IPS DF 6.9 (cell line): Measurements from ENCODE around the gene ARID3C.

ENCODE experiments used
- DNase-seq: peaks from one replicate; pipeline ENCODE4 v3.0.0-alpha.2; 2013; ENCODE audit warnings: low read depth, low spot score
- H3K27ac ChIP-seq: one replicate; pipeline ENCODE4 v1.5.1; 2013; ENCODE audit warnings: low read length, control low read depth
- H3K27me3 ChIP-seq: 2 replicates; pipeline ENCODE4 v1.6.1; 2013; ENCODE audit warnings: mild to moderate bottlenecking, low read length; ENCODE audit not compliant: control insufficient read depth, insufficient read depth
- H3K36me3 ChIP-seq: 2 replicates; pipeline ENCODE4 v1.6.1; 2013; ENCODE audit warnings: low read length; ENCODE audit not compliant: control insufficient read depth, insufficient read depth
- H3K4me1 ChIP-seq: 2 replicates; pipeline ENCODE4 v1.6.1; 2013; ENCODE audit warnings: low read length; ENCODE audit not compliant: control insufficient read depth, insufficient read depth
- H3K4me3 ChIP-seq: 2 replicates; pipeline ENCODE4 v1.5.1; 2013; ENCODE audit warnings: mild to moderate bottlenecking, low read length
- H3K9me3 ChIP-seq: 2 replicates; pipeline ENCODE4 v1.6.1; 2013; ENCODE audit warnings: low read length, inconsistent platforms; ENCODE audit not compliant: control insufficient read depth, insufficient read depth
- WGBS: extraction: QIAGEN DNeasy Blood & Tissue Kit; methylation state at CpG from one replicate; pipeline ENCODE4 v1.1.7; 2013; ENCODE audit warnings: mixed read lengths, missing lambda C conversion rate; ENCODE audit not compliant: insufficient read length, insufficient coverage; 5-methylcytosine and 5-hydroxymethylcytosine counted together

The ARID3C gene

GRCh38 chr9:34627716-34628655 is 880 bp downstream of the ARID3C start:
- Histone ChIP-seq H3K27me3 (peaks cover 64% of the 10 kb centered on the region), H3K4me3 (no peak overlapping the region), H3K36me3 (no peaks in the 10 kb centered on the region), H3K9me3 (no peaks in the 10 kb centered on the region), H3K27ac (no peak overlapping the region), H3K4me1 (no peaks in the 10 kb centered on the region)
- no peak for DNase-seq
- WGBS = no CpG with 5 or more reads among the region's 20 CpGs

DNA sequence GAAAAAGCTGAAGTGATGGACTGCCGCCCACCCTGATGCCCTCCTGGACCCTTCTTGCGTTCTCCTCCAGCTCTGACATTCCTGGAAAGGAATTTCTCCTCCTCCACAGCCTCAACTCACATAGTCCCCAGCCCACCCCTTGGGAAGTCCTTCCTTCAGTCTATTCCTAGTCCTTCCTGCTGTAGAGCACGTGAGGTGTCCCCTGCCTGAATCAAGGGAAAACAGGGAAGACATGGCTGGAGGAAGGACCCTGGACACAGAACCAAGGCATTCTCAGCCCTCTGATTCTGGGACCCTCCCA is 3.7 kb downstream of the ARID3C start:
- no peaks in the 10 kb centered on the region for H3K4me1 ChIP-seq
- no CpG with 5 or more reads among the region's 3 CpGs for WGBS
- H3K27ac ChIP-seq = no peak overlapping the region
- no peak overlapping the region for H3K4me3 ChIP-seq
- no peaks in the 10 kb centered on the region for H3K9me3 ChIP-seq
- no peak for DNase-seq
- H3K27me3 ChIP-seq = peaks cover 52% of the 10 kb centered on the region
- H3K36me3 ChIP-seq = no peaks in the 10 kb centered on the region

DNA sequence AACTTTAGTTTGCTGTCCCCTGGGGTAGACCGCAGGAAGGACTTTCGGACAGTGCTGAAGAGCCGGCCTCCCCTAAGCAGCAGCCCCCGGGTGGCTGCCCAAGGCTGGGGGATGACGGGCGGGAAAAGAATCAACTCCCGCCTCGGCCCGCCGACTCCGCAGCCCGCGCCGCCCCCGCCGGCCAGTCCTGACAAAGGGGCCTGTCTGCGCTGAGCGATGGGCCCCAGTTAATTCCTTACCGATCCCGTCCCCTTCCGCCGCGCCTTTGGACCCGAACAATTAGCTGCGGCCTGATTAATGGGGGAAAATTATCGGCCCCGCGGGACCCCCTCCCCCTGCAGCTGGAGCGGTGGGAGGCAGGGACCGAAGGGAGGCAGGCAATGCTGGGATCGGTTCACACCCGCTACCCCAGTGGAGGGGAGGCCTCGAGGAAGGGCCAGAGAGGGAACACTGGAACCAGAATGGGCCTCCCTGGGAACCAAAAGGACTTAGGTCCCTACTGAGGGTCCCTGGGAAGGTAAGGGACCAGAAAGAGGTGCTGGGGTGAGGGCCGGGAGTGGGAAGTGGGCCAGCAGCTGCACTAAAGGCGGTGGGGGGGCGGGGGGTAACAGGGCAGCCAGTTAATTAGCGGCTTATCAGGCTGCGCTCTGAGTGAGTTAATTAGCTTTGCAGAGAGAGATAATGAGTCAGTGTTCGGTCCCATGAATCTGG is 4.2 kb downstream of the ARID3C start:
- Histone ChIP-seq H3K36me3 (no peaks in the 10 kb centered on the region), H3K27me3 (peaks cover 48% of the 10 kb centered on the region), H3K27ac (no peak overlapping the region), H3K9me3 (no peaks in the 10 kb centered on the region), H3K4me3 (peak overlapping the region; percentile 10; the same call in 1 of the 2 replicates), H3K4me1 (no peaks in the 10 kb centered on the region)
- no CpG with 5 or more reads among the region's 39 CpGs for WGBS
- no peak for DNase-seq

- peaks cover 41% of the 10 kb centered on the region for H3K27me3 ChIP-seq
- no CpG with 5 or more reads among the region's 63 CpGs for WGBS
Measured at GRCh38 chr9:34623374-34624235, 5.3 kb downstream of the ARID3C start.

GRCh38 chr9:34620061-34620994 is 8.5 kb downstream of the ARID3C start, which contains the start of gene DCTN3:
DCTN3 (minus strand) TSS chr9:34620495; CDS start chr9:34620464, 31 bp downstream.
- Histone ChIP-seq H3K9me3 (no peaks in the 10 kb centered on the region), H3K27me3 (peaks cover 11% of the 10 kb centered on the region; the same call in 1 of the 2 replicates), H3K36me3 (no peaks in the 10 kb centered on the region), H3K27ac (no peak within 1 kb of the TSS), H3K4me3 (peak within 1 kb of the TSS; percentile 54; the same call in 1 of the 2 replicates), H3K4me1 (no peaks in the 10 kb centered on the region)
- no CpG with 5 or more reads among the region's 43 CpGs for WGBS
- DNase-seq = peak; percentile 80

More at GRCh38 chr9:34623374-34624235, 5.3 kb downstream of the ARID3C start:
- Histone ChIP-seq H3K4me3 (no peak overlapping the region), H3K36me3 (no peaks in the 10 kb centered on the region), H3K27ac (no peak overlapping the region), H3K4me1 (no peaks in the 10 kb centered on the region), H3K9me3 (no peaks in the 10 kb centered on the region)
- DNase-seq = no peak

DNA sequence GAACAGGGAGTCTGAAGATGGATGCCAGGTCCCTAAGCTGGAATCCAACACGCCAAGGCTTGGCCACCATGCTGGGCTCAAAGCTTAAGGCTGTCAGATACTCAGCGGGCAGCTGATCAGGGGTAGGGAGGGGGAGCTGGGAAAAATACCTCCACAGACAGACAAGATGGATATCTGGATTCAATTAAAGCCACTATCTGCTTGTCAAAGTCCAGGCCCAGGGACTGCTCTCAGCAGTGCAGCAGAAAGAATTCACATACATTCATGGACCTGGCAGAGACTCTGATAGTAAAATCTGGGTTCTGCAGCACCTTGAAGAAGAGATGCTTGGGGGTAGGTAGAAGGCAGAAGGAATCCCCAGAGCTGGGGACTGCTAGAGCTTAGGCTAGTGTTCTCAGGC is 13.7 kb downstream of the ARID3C start:
- no peaks in the 10 kb centered on the region for H3K9me3 ChIP-seq
- H3K4me3 ChIP-seq = no peak overlapping the region
- no peak for DNase-seq
- WGBS = no CpG with 5 or more reads among the region's 2 CpGs
- H3K36me3 ChIP-seq = no peaks in the 10 kb centered on the region
- H3K27ac ChIP-seq = no peak overlapping the region
- H3K27me3 ChIP-seq = no peaks in the 10 kb centered on the region
- no peaks in the 10 kb centered on the region for H3K4me1 ChIP-seq

- H3K9me3 ChIP-seq = no peaks in the 10 kb centered on the region
- WGBS = no CpG with 5 or more reads among the region's 15 CpGs
- no peak for DNase-seq
- H3K27ac ChIP-seq = no peak overlapping the region
- no peaks in the 10 kb centered on the region for H3K27me3 ChIP-seq
- H3K4me3 ChIP-seq = peak overlapping the region; percentile 65; the same call in 1 of the 2 replicates
- no peaks in the 10 kb centered on the region for H3K4me1 ChIP-seq
- no peaks in the 10 kb centered on the region for H3K36me3 ChIP-seq
Measured at GRCh38 chr9:34612788-34613390, 16.0 kb downstream of the ARID3C start.

DNA sequence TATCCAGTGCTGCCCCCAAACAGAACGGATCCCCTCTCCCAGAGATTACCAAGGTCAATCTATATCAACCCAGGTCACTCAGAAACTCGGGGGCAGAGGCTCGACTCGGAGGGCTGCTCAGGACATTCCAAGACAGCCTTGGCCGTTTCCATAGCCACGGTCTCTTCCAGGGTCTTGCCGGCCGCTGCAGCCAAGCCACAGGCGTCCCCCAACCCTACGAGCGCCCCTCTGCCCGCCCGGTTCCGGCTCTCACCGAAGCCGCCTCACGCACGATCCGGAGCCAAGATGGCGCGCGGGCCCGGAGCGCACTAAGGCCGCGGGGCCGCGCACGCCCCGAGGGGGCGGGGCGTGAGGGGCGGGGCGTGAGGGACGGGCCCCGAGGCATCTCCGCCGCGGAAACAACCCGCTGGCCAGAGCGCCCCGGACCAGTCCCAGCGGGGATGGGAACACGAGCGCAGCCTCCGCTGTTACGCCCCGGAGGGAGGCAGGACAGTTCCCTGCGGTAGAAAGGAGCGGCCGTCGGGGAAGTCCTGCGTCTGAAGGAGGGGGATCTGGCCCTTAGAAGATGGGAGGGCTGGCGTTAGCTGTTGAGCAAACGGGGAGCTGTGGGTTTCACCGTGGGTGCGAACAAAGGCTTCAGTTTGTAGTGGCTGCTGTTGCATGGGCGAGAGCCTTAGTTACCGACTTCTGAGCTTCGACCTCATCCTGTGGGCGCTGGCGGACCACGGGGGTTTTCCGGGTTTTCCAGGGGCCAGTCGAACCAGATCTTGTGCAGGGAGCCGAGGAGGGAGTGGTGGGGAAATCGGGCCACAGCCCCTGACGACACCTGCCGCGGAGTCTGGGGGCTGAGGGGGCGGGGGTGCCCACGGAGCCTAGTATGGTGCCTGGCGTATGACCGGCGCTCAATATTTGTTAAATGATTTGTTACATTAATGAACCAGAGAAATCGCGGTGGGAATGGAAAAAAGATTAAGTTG is 16.8 kb downstream of the ARID3C start, which contains the start of gene RPP25L:
TSS of gene RPP25L (minus strand) at position 287 of the 977 bp plus-strand sequence. CDS start 801 bp downstream, outside the sequence.
- Histone ChIP-seq H3K9me3 (no peaks in the 10 kb centered on the region), H3K4me1 (no peaks in the 10 kb centered on the region), H3K4me3 (peak within 1 kb of the TSS; percentile 65), H3K36me3 (no peaks in the 10 kb centered on the region), H3K27me3 (no peaks in the 10 kb centered on the region), H3K27ac (no peak within 1 kb of the TSS)
- DNase-seq = no peak
- no CpG with 5 or more reads among the region's 77 CpGs for WGBS
